ENCODE data around the gene HMX1. TPM values are rescaled to one million over a fixed set of nuclear protein-coding genes. Genes with fewer than 3 reads are reported as not detected.

HMX1 gene
- total and polyA plus RNA-seq, 9 donors: not detected

GRCh38 chr4:8863686-8864682 is 7.7 kb downstream of the HMX1 start:
- H3K4me3 ChIP-seq: no peak overlapping the region
- WGBS, 3 donors: 12 to 21% (median 14%) methylated on average over 31 of the region's 31 CpGs
- H3K36me3 ChIP-seq: no peaks in the 10 kb centered on the region
- H3K27ac ChIP-seq: no peak overlapping the region
- intact Hi-C loops (cut with DNase I): no loop called here
- H3K9me3 ChIP-seq: no peaks in the 10 kb centered on the region
- no peaks in the 10 kb centered on the region for H3K27me3 ChIP-seq
- no peaks in the 10 kb centered on the region for H3K4me1 ChIP-seq (ENCODE audit: insufficient read depth)
- no peak for DNase-seq
- TF ChIP-seq POLR2A (IDR thresholded peaks at IDR 0.05) (no peak), EP300 (IDR thresholded peaks at IDR 0.05) (no peak), CTCF (IDR thresholded peaks at IDR 0.05) (no peak)

- intact Hi-C loops (cut with DNase I): no loop called here
- no peaks in the 10 kb centered on the region for H3K9me3 ChIP-seq
- no peaks in the 10 kb centered on the region for H3K36me3 ChIP-seq
- H3K27me3 ChIP-seq: no peaks in the 10 kb centered on the region
- WGBS, 3 donors: 2 to 3% (median 3%) methylated on average over 35 to 41 of the region's 41 CpGs
- DNase-seq: no peak
- peaks cover 1% of the 10 kb centered on the region for H3K4me1 ChIP-seq (ENCODE audit: insufficient read depth)
- TF ChIP-seq EP300 (IDR thresholded peaks at IDR 0.05): no peak
- TF ChIP-seq CTCF (IDR thresholded peaks at IDR 0.05): no peak
- TF ChIP-seq POLR2A (IDR thresholded peaks at IDR 0.05): no peak
- H3K27ac ChIP-seq: no peak overlapping the region
- no peak overlapping the region for H3K4me3 ChIP-seq
Measured at GRCh38 chr4:8862800-8863685, 8.6 kb downstream of the HMX1 start.

- no peak for TF ChIP-seq EP300 (IDR thresholded peaks at IDR 0.05)
- no peak for TF ChIP-seq CTCF (IDR thresholded peaks at IDR 0.05)
- TF ChIP-seq POLR2A (IDR thresholded peaks at IDR 0.05): no peak
- Histone ChIP-seq H3K9me3 (no peaks in the 10 kb centered on the region), H3K4me1 (ENCODE audit: insufficient read depth) (peaks cover 1% of the 10 kb centered on the region), H3K27ac (no peak overlapping the region), H3K27me3 (no peaks in the 10 kb centered on the region), H3K4me3 (no peak overlapping the region), H3K36me3 (no peaks in the 10 kb centered on the region)
- WGBS, 3 donors: 2 to 11% (median 5%) methylated on average over 5 of the region's 5 CpGs
- intact Hi-C loops (cut with DNase I): no loop called here
- no peak for DNase-seq
Measured at GRCh38 chr4:8862334-8862733, 9.3 kb downstream of the HMX1 start.

GRCh38 chr4:8861576-8862295 is 9.9 kb downstream of the HMX1 start:
- intact Hi-C loops (cut with DNase I): no loop called here
- WGBS, 3 donors: 2 to 3% (median 2%) methylated on average over 52 to 64 of the region's 64 CpGs

More at GRCh38 chr4:8861576-8862295, 9.9 kb downstream of the HMX1 start:
- Histone ChIP-seq H3K4me1 (ENCODE audit: insufficient read depth) (peaks cover 1% of the 10 kb centered on the region), H3K4me3 (no peak overlapping the region), H3K27me3 (no peaks in the 10 kb centered on the region), H3K36me3 (no peaks in the 10 kb centered on the region), H3K27ac (no peak overlapping the region), H3K9me3 (no peaks in the 10 kb centered on the region)
- no peak for TF ChIP-seq POLR2A (IDR thresholded peaks at IDR 0.05)
- TF ChIP-seq CTCF (IDR thresholded peaks at IDR 0.05): no peak
- TF ChIP-seq EP300 (IDR thresholded peaks at IDR 0.05): no peak
- no peak for DNase-seq
